H9 (cell line): Measurements from ENCODE around the gene ADPRH. TPM values are rescaled to one million over a fixed set of nuclear protein-coding genes. Genes with fewer than 3 reads are reported as not detected.

ENCODE experiments used
- DNase-seq: peaks from one replicate; pipeline ENCODE4 v3.0.0-alpha.2; 2017
- H2AFZ ChIP-seq: one replicate; pipeline ENCODE4 v1.6.1; 2013; ENCODE audit warnings: mild to moderate bottlenecking, low read length, control low read depth, moderate library complexity
- H2AK5ac ChIP-seq: 2 replicates; pipeline ENCODE4 v1.6.1; 2013; ENCODE audit warnings: low read length, control low read depth, mixed read lengths; ENCODE audit not compliant: insufficient read length
- H2BK120ac ChIP-seq: one replicate; pipeline ENCODE4 v1.6.1; 2013; ENCODE audit warnings: low read depth, mild to moderate bottlenecking, low read length, control low read depth, inconsistent platforms; ENCODE audit not compliant: poor library complexity, severe bottlenecking
- H2BK12ac ChIP-seq: 2 replicates; pipeline ENCODE4 v1.6.1; 2013; ENCODE audit warnings: low read length, control low read depth, mixed read lengths, low read depth; ENCODE audit not compliant: insufficient read length
- H2BK15ac ChIP-seq: 2 replicates; pipeline ENCODE4 v1.6.1; 2013; ENCODE audit warnings: low read depth, low read length, control low read depth
- H2BK20ac ChIP-seq: one replicate; pipeline ENCODE4 v1.6.1; 2013; ENCODE audit warnings: low read depth, mild to moderate bottlenecking, low read length, control low read depth, inconsistent platforms; ENCODE audit not compliant: poor library complexity, severe bottlenecking
- H2BK5ac ChIP-seq: 2 replicates; pipeline ENCODE4 v1.6.1; 2013; ENCODE audit warnings: low read length, control low read depth, mixed read lengths; ENCODE audit not compliant: insufficient read length
- H3K14ac ChIP-seq: 2 replicates; pipeline ENCODE4 v1.6.1; 2013; ENCODE audit warnings: low read length, control low read depth; ENCODE audit not compliant: insufficient read depth
- H3K18ac ChIP-seq: 2 replicates; pipeline ENCODE4 v1.6.1; 2013; ENCODE audit warnings: low read depth, mild to moderate bottlenecking, mixed read lengths, low read length, control low read depth; ENCODE audit not compliant: insufficient read length
- H3K23ac ChIP-seq: 2 replicates; pipeline ENCODE4 v1.6.1; 2013; ENCODE audit warnings: low read length, control low read depth, mixed read lengths, low read depth; ENCODE audit not compliant: insufficient read length
- H3K23me2 ChIP-seq: 2 replicates; pipeline ENCODE4 v1.6.1; 2013; ENCODE audit warnings: low read depth, mild to moderate bottlenecking, mixed read lengths, low read length, control low read depth; ENCODE audit not compliant: insufficient read length, poor library complexity, severe bottlenecking
- H3K27ac ChIP-seq: 2 replicates; pipeline ENCODE4 v1.5.1; 2013; ENCODE audit warnings: low read length, control low read depth, mixed read lengths, low read depth; ENCODE audit not compliant: insufficient read length
- H3K27me3 ChIP-seq: 2 replicates; pipeline ENCODE4 v1.6.1; 2013; ENCODE audit warnings: low read length, control low read depth, inconsistent platforms; ENCODE audit not compliant: insufficient read depth
- H3K4ac ChIP-seq: 2 replicates; pipeline ENCODE4 v1.6.1; 2013; ENCODE audit warnings: low read depth, mild to moderate bottlenecking, control low read depth, inconsistent platforms, low read length, moderate library complexity
- H3K4me1 ChIP-seq: 2 replicates; pipeline ENCODE4 v1.6.1; 2013; ENCODE audit warnings: low read length, control low read depth, inconsistent platforms; ENCODE audit not compliant: insufficient read depth
- H3K4me2 ChIP-seq: 2 replicates; pipeline ENCODE4 v1.6.1; 2013; ENCODE audit warnings: low read length, control low read depth, mixed read lengths; ENCODE audit not compliant: insufficient read length, insufficient read depth
- H3K56ac ChIP-seq: 2 replicates; pipeline ENCODE4 v1.6.1; 2013; ENCODE audit warnings: low read depth, mild to moderate bottlenecking, mixed read lengths, low read length, control low read depth; ENCODE audit not compliant: insufficient read length
- H3K79me1 ChIP-seq: 2 replicates; pipeline ENCODE4 v1.6.1; 2013; ENCODE audit warnings: low read depth, mild to moderate bottlenecking, moderate library complexity, low read length, control low read depth, inconsistent platforms; ENCODE audit not compliant: insufficient read depth, poor library complexity, severe bottlenecking
- H3K79me2 ChIP-seq: 2 replicates; pipeline ENCODE4 v1.6.1; 2013; ENCODE audit warnings: low read length, control low read depth, inconsistent platforms; ENCODE audit not compliant: insufficient read depth
- H3K9ac ChIP-seq: 2 replicates; pipeline ENCODE4 v1.6.1; 2013; ENCODE audit warnings: low read length, control low read depth, mixed read lengths; ENCODE audit not compliant: insufficient read length; ENCODE audit errors: extremely low read depth
- H3K9me3 ChIP-seq: one replicate; pipeline ENCODE4 v1.6.1; 2013; ENCODE audit warnings: low read depth, low read length, inconsistent platforms; ENCODE audit not compliant: control insufficient read depth
- H3T11ph ChIP-seq: one replicate; pipeline ENCODE4 v1.6.1; 2013; ENCODE audit warnings: mild to moderate bottlenecking, low read length, control low read depth, inconsistent platforms
- H4K20me1 ChIP-seq: one replicate; pipeline ENCODE4 v1.6.1; 2013; ENCODE audit not compliant: control insufficient read depth, insufficient read length, insufficient read depth
- H4K5ac ChIP-seq: 2 replicates; pipeline ENCODE4 v1.6.1; 2013; ENCODE audit warnings: low read depth, mild to moderate bottlenecking, mixed read lengths, low read length, control low read depth; ENCODE audit not compliant: insufficient read length
- H4K8ac ChIP-seq: replicated peaks from 2 replicates; pipeline ENCODE4 v1.6.1; 2013; ENCODE audit warnings: low read length, control low read depth, mixed read lengths, low read depth; ENCODE audit not compliant: insufficient read length
- H4K91ac ChIP-seq: 2 replicates; pipeline ENCODE4 v1.6.1; 2013; ENCODE audit warnings: low read depth, mild to moderate bottlenecking, moderate library complexity, mixed read lengths, low read length, control low read depth; ENCODE audit not compliant: insufficient read length
- H3K27ac Mint-ChIP-seq, 3 experiments: 2 replicates in 2 of 3; 3 replicates in 1 of 3; pipeline ENCODE4 v1.8.0; 2020 to 2021; ENCODE audit warnings: mixed read lengths in 3 of 3, mild to moderate bottlenecking in 1 of 3, moderate library complexity in 1 of 3
- H3K27me3 Mint-ChIP-seq: 2 replicates; pipeline ENCODE4 v1.8.0; 2021; ENCODE audit warnings: low read depth, mild to moderate bottlenecking, moderate library complexity, mixed read lengths
- H3K36me3 Mint-ChIP-seq, 3 experiments: 2 replicates in 2 of 3; 3 replicates in 1 of 3; pipeline ENCODE4 v1.8.0; 2020 to 2021; ENCODE audit warnings: low read depth in 3 of 3, mixed read lengths in 3 of 3; ENCODE audit not compliant: insufficient read depth in 1 of 3
- H3K4me1 Mint-ChIP-seq, 2 experiments: 2 replicates each; pipeline ENCODE4 v1.8.0; 2020; ENCODE audit warnings: mixed read lengths in 2 of 2
- H3K4me3 Mint-ChIP-seq, 2 experiments: 2 replicates in 1 of 2; 3 replicates in 1 of 2; pipeline ENCODE4 v1.8.0; 2020 to 2021; ENCODE audit warnings: mild to moderate bottlenecking in 2 of 2, mixed read lengths in 2 of 2, moderate library complexity in 1 of 2
- H3K9me3 Mint-ChIP-seq, 2 experiments: 2 replicates in 1 of 2; 3 replicates in 1 of 2; pipeline ENCODE4 v1.8.0; 2020; ENCODE audit warnings: mild to moderate bottlenecking in 2 of 2, mixed read lengths in 2 of 2, moderate library complexity in 1 of 2
- WGBS: extraction: QIAGEN DNeasy Blood & Tissue Kit; methylation state at CpG from one replicate; pipeline ENCODE4 v1.1.7; 2013; ENCODE audit warnings: missing lambda C conversion rate, low lambda C conversion rate, mixed read lengths; ENCODE audit not compliant: insufficient read length; ENCODE audit errors: extremely low coverage; 5-methylcytosine and 5-hydroxymethylcytosine counted together
- total RNA-seq: library from RNA; stranded (reverse); gene quantifications from 2 replicates; pipeline ENCODE4 v1.2.1, GENCODE V29; 2021
- TF ChIP-seq, protein P1 (sequence below): fragments of 200-600 bp; sonication (generic); conservative IDR thresholded peaks from 3 replicates; pipeline ENCODE4 v1.8.0; 2021; ENCODE audit warnings: antibody characterized with exemption, mild to moderate bottlenecking

The ADPRH gene
- total RNA-seq, 1 experiment from 2014 or later = 3.1 TPM

DNA sequence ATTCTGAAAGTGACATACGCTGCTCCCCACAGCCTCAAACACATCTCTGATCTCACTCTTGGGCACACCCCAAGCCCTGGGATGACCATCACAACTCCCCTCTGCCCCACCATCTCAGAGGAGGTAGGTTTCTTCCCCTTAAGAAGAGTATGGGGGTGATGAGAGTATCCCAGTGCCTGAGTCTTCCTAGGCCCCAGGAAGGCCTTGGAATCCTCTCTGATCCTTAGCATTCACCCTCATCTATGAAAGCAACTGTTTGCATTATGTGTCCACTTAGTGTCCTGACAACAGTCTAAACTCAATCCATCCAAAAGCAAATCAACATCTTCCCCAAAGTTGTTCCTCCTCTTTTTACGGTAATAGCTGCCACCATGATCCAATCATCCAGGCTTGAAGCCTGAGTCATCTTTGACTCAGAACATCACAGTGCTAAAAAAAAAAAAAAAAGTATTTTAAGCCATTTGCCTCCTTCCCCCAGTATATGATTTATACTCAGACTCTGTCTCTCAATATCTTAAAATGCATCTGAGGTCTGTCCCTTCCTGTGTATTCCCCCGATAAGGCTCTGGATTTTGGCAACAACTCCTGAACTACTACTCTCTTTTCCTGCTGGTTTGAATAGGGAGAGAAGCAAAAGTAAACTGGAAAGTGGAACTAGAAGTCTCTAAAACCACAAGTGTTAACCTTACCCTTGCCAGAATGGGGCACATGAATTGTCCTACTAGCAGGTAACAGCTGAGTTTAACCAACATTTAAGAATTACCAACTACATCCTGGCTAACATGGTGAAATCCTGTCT lies 58.6 kb downstream of the ADPRH start:
- H4K8ac ChIP-seq = no peak overlapping the region
- H3K9me3 ChIP-seq = no peaks in the 10 kb centered on the region
- no peaks in the 10 kb centered on the region; a peak in 1 of 7 replicates for H3K36me3 Mint-ChIP-seq
- H3K79me1 ChIP-seq = no peaks in the 10 kb centered on the region
- no peak overlapping the region for H3K56ac ChIP-seq
- no peak overlapping the region for H3K23ac ChIP-seq
- H3K4me1 ChIP-seq = no peaks in the 10 kb centered on the region
- H2BK120ac ChIP-seq = no peak overlapping the region
- TF ChIP-seq, protein P1, sequence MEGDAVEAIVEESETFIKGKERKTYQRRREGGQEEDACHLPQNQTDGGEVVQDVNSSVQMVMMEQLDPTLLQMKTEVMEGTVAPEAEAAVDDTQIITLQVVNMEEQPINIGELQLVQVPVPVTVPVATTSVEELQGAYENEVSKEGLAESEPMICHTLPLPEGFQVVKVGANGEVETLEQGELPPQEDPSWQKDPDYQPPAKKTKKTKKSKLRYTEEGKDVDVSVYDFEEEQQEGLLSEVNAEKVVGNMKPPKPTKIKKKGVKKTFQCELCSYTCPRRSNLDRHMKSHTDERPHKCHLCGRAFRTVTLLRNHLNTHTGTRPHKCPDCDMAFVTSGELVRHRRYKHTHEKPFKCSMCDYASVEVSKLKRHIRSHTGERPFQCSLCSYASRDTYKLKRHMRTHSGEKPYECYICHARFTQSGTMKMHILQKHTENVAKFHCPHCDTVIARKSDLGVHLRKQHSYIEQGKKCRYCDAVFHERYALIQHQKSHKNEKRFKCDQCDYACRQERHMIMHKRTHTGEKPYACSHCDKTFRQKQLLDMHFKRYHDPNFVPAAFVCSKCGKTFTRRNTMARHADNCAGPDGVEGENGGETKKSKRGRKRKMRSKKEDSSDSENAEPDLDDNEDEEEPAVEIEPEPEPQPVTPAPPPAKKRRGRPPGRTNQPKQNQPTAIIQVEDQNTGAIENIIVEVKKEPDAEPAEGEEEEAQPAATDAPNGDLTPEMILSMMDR = no peak
- H3K4me1 Mint-ChIP-seq = peaks cover 0 to 4% of the 10 kb centered on the region in 2 experiments; a peak in 1 of 4 replicates
- DNase-seq = no peak
- no peak overlapping the region for H2AK5ac ChIP-seq
- no peak overlapping the region for H2BK15ac ChIP-seq
- H2BK5ac ChIP-seq = no peak overlapping the region
- H4K91ac ChIP-seq = no peak overlapping the region
- H3K18ac ChIP-seq = no peak overlapping the region
- no peak overlapping the region for H2AFZ ChIP-seq
- H3K27ac Mint-ChIP-seq = no peak overlapping the region
- no peak overlapping the region for H3K4me3 Mint-ChIP-seq
- H3K27me3 Mint-ChIP-seq = no peaks in the 10 kb centered on the region; the same call in 1 of the 2 replicates
- H3K27ac ChIP-seq = no peak overlapping the region
- no peak overlapping the region for H2BK12ac ChIP-seq
- H3K4ac ChIP-seq = no peak overlapping the region
- no peak overlapping the region for H3K9ac ChIP-seq
- no peak overlapping the region for H4K5ac ChIP-seq
- H3K27me3 ChIP-seq = no peaks in the 10 kb centered on the region
- no peaks in the 10 kb centered on the region for H3K9me3 Mint-ChIP-seq
- no CpG with 5 or more reads among the region's 3 CpGs for WGBS
- H3K23me2 ChIP-seq = no peaks in the 10 kb centered on the region
- no peak overlapping the region for H3T11ph ChIP-seq
- H3K14ac ChIP-seq = no peak overlapping the region
- no peak overlapping the region for H3K4me2 ChIP-seq
- no peaks in the 10 kb centered on the region for H4K20me1 ChIP-seq
- no peak overlapping the region for H2BK20ac ChIP-seq
- H3K79me2 ChIP-seq = no peaks in the 10 kb centered on the region

Other genes with a start within 250 kb of the ADPRH start
- gene TMEM39A, start 115.9 kb upstream of the ADPRH start, total RNA-seq = 40.4 and 45.0 TPM in 2 replicates
- 22.9 and 23.3 TPM in 2 replicates for gene POGLUT1, start 110.5 kb upstream of the ADPRH start, total RNA-seq
- 104 and 109 TPM in 2 replicates for gene TIMMDC1, start 80.9 kb upstream of the ADPRH start, total RNA-seq
- gene CD80, start 19.9 kb upstream of the ADPRH start, total RNA-seq = not detected in 2 replicates
- not detected in 2 replicates for gene PLA1A, start 18.4 kb downstream of the ADPRH start, total RNA-seq
- gene POPDC2, start 81.1 kb downstream of the ADPRH start, total RNA-seq = 0.37 and 0.97 TPM in 2 replicates
- gene COX17, start 97.9 kb downstream of the ADPRH start, total RNA-seq = 47.0 and 53.4 TPM in 2 replicates
- 2.2 and 2.3 TPM in 2 replicates for gene CFAP91, start 123.5 kb downstream of the ADPRH start, total RNA-seq
- gene NR1I2, start 202.6 kb downstream of the ADPRH start, total RNA-seq = not detected in 2 replicates